SK-N-SH (cell line): ENCODE data around the gene NTSR1. TPM values are rescaled to one million over a fixed set of nuclear protein-coding genes. Genes with fewer than 3 reads are reported as not detected.

ENCODE experiments used
- CTCF ChIA-PET: fragments of 300-600, 350-600 bp; formaldehyde crosslinking; extraction: SDS; loops from one replicate; lab custom pipeline; 2021; lab: Yijun Ruan, JAX
- POLR2A ChIA-PET: fragments of 350-600 bp; sonication (Branson Sonifier 250); formaldehyde crosslinking; extraction: SDS; loops from one replicate; lab custom pipeline; 2020; ENCODE audit warnings: antibody characterized with exemption, inconsistent platforms; lab: Yijun Ruan, JAX
- DNase-seq: peaks from one replicate; pipeline ENCODE4 v3.0.0; 2012
- H2AFZ ChIP-seq: fragments of 200-600 bp; sonication (generic); 2 replicates; pipeline ENCODE4 v1.8.1; 2016; ENCODE audit warnings: antibody characterized with exemption, mild to moderate bottlenecking, low read depth
- H3F3A ChIP-seq: fragments of 200-600 bp; sonication (generic); replicated peaks from 2 replicates; pipeline ENCODE3; 2016; ENCODE audit warnings: antibody characterized with exemption, mild to moderate bottlenecking; ENCODE audit not compliant: insufficient read depth
- H3K27ac ChIP-seq, 2 experiments: fragments of 200-500 bp in 1 of 2; fragments of 200-600 bp in 1 of 2; sonication (Bioruptor generic) in 1 of 2; sonication (generic), shearing (Covaris generic) in 1 of 2; 2 replicates each; pipeline versions ENCODE4 v1.5.1 to v1.6.1; 2014 to 2016; ENCODE audit warnings: low read depth in 2 of 2, inconsistent platforms in 1 of 2, low read length in 1 of 2, mild to moderate bottlenecking in 1 of 2, mixed read lengths in 1 of 2
- H3K27me3 ChIP-seq: fragments of 200-600 bp; sonication (generic), shearing (Covaris generic); 2 replicates; pipeline ENCODE4 v1.6.1; 2016; ENCODE audit warnings: mixed run types; ENCODE audit not compliant: insufficient read depth
- H3K36me3 ChIP-seq, 2 experiments: fragments of 200-500 bp in 1 of 2; fragments of 200-600 bp in 1 of 2; sonication (Bioruptor generic) in 1 of 2; sonication (generic) in 1 of 2; replicated peaks in 1 of 2; 2 replicates each; pipeline versions ENCODE3 to v1.5.1; 2014 to 2016; ENCODE audit warnings: low read length in 1 of 2, mild to moderate bottlenecking in 1 of 2; ENCODE audit not compliant: insufficient read depth in 2 of 2, control insufficient read depth in 1 of 2
- H3K4me1 ChIP-seq, 2 experiments: fragments of 200-500 bp in 1 of 2; fragments of 200-600 bp in 1 of 2; sonication (Bioruptor generic) in 1 of 2; sonication (generic), shearing (Covaris generic) in 1 of 2; 2 replicates each; pipeline versions ENCODE4 v1.5.1 to v1.6.1; 2014 to 2016; ENCODE audit warnings: low read depth in 1 of 2, low read length in 1 of 2, mixed run types in 1 of 2; ENCODE audit not compliant: insufficient read depth in 2 of 2, control insufficient read depth in 1 of 2
- H3K4me2 ChIP-seq: fragments of 200-600 bp; sonication (generic), shearing (Covaris generic); 2 replicates; pipeline ENCODE4 v1.6.1; 2017; ENCODE audit warnings: mixed run types
- H3K4me3 ChIP-seq, 2 experiments: fragments of 200-500 bp in 1 of 2; fragments of 200-600 bp in 1 of 2; sonication (Bioruptor generic) in 1 of 2; sonication (generic), shearing (Covaris generic) in 1 of 2; 2 replicates each; pipeline versions ENCODE4 v1.5.1 to v1.8.1; 2014 to 2016; ENCODE audit warnings: low read depth in 2 of 2, inconsistent platforms in 1 of 2, low read length in 1 of 2, mild to moderate bottlenecking in 1 of 2, mixed read lengths in 1 of 2, moderate library complexity in 1 of 2
- H3K79me2 ChIP-seq: fragments of 200-600 bp; sonication (generic); 2 replicates; pipeline ENCODE4 v1.8.1; 2017; ENCODE audit warnings: mild to moderate bottlenecking; ENCODE audit not compliant: insufficient read depth
- H3K9ac ChIP-seq: fragments of 200-600 bp; sonication (generic); 2 replicates; pipeline ENCODE4 v1.6.1; 2017; ENCODE audit warnings: mixed run types
- H3K9me2 ChIP-seq: fragments of 200-600 bp; sonication (generic); 2 replicates; pipeline ENCODE4 v1.6.1; 2017; ENCODE audit warnings: mixed run types
- H3K9me3 ChIP-seq: fragments of 200-600 bp; sonication (generic); 2 replicates; pipeline ENCODE4 v1.6.1; 2017; ENCODE audit warnings: mixed run types, mild to moderate bottlenecking, moderate library complexity
- H4K20me1 ChIP-seq: fragments of 200-600 bp; sonication (generic); 2 replicates; pipeline ENCODE4 v1.6.1; 2017; ENCODE audit warnings: mild to moderate bottlenecking, mixed run types; ENCODE audit not compliant: insufficient read depth
- CTCF ChIP-seq: fragments of 200-600 bp; sonication (generic); IDR thresholded peaks from 2 replicates; pipeline ENCODE4 v1.6.1; 2017; ENCODE audit warnings: antibody characterized with exemption, mild to moderate bottlenecking, moderate library complexity
- ELF1 ChIP-seq: IDR thresholded peaks from 2 replicates; pipeline ENCODE4 v1.4.0; 2012
- GATA2 ChIP-seq: sonication (generic); formaldehyde crosslinking; IDR thresholded peaks from 2 replicates; pipeline ENCODE4 v1.5.0; 2020; ENCODE audit warnings: mild to moderate bottlenecking, missing genetic modification reagents
- IRF3 ChIP-seq: fragments of 150-350 bp; IDR thresholded peaks from 2 replicates; pipeline ENCODE4 v1.6.1; 2016; ENCODE audit warnings: mild to moderate bottlenecking, low read depth, low read length
- JUND ChIP-seq: IDR thresholded peaks from 2 replicates; pipeline ENCODE4 v1.4.0; 2012
- RAD21 ChIP-seq: IDR thresholded peaks from 2 replicates; pipeline ENCODE4 v1.6.1; 2012; ENCODE audit warnings: mild to moderate bottlenecking, low read length
- RCOR1 ChIP-seq: fragments of 150-350 bp; IDR thresholded peaks from 2 replicates; pipeline ENCODE4 v1.6.1; 2017; ENCODE audit warnings: antibody characterized with exemption, low read length
- REST ChIP-seq: IDR thresholded peaks from 2 replicates; pipeline ENCODE4 v1.6.1; 2012; ENCODE audit warnings: mild to moderate bottlenecking, low read depth, low read length, moderate library complexity
- SMC3 ChIP-seq: IDR thresholded peaks from 2 replicates; pipeline ENCODE4 v1.6.1; 2012; ENCODE audit warnings: low read depth, low read length, improper control_type of control experiment
- YY1 ChIP-seq: IDR thresholded peaks from 2 replicates; pipeline ENCODE4 v1.4.0; 2012; ENCODE audit warnings: low read depth, mild to moderate bottlenecking
- WGBS: methylation state at CpG from one replicate; pipeline ENCODE4 v1.1.6; 2017; ENCODE audit warnings: low lambda C conversion rate; 5-methylcytosine and 5-hydroxymethylcytosine counted together
- polyA plus RNA-seq, 3 experiments: library from polyadenylated mRNA; depleted of rRNA; stranded (reverse); fragments of >200 nt; gene quantifications; 2 replicates each; pipeline ENCODE4 v1.2.3, GENCODE V29; 2012

Gene NTSR1
- polyA plus RNA-seq, 1 of the 3 experiments (the other 2 are of a cell fraction), result 8.2 TPM

GRCh38 chr20:62807444-62808210 is 99.0 kb downstream of the NTSR1 start:
- H3K9me3 ChIP-seq, result no peaks in the 10 kb centered on the region
- H3K9ac ChIP-seq, result no peak overlapping the region
- peaks cover 30% of the 10 kb centered on the region for H3K79me2 ChIP-seq
- no peak overlapping the region; a peak in 1 of 4 replicates for H3K27ac ChIP-seq
- ChIA-PET CTCF (interaction anchor here (0.5 to 5.2 kb wide), 29 partner anchors 8 to 439 kb away, joined by 3 to 34 read pairs (median 4); partner anchors contain the start of gene COL9A3), POLR2A (interaction anchor here (1.5 kb wide), 1 partner anchor 13 kb away, joined by 3 read pairs; no protein-coding TSS in a partner anchor)
- H3K36me3 ChIP-seq, result peaks cover 14 to 42% of the 10 kb centered on the region in 2 experiments
- H3K4me2 ChIP-seq, result 0 out of 2 replicates have a peak overlapping the region, but pooled peaks have one; percentile 35
- H4K20me1 ChIP-seq, result peaks cover 30% of the 10 kb centered on the region
- H3K9me2 ChIP-seq, result no peaks in the 10 kb centered on the region
- H3F3A ChIP-seq, result peaks cover 12% of the 10 kb centered on the region
- no peak for DNase-seq
- H3K4me1 ChIP-seq, result peaks cover 10 to 27% of the 10 kb centered on the region in 2 experiments; a peak in 2 of 4 replicates
- H3K4me3 ChIP-seq, result no peak overlapping the region
- H2AFZ ChIP-seq, result no peak overlapping the region
- TF ChIP-seq YY1, result no peak
- TF ChIP-seq, all 33 proteins: peak for 0
- no peaks in the 10 kb centered on the region for H3K27me3 ChIP-seq
- WGBS, result 88% methylated on average over 12 of the region's 23 CpGs

GRCh38 chr20:62808211-62808865 is 99.7 kb downstream of the NTSR1 start:
- H3K9me3 ChIP-seq, result no peaks in the 10 kb centered on the region
- H3K79me2 ChIP-seq, result peaks cover 30% of the 10 kb centered on the region
- H3K4me2 ChIP-seq, result 0 out of 2 replicates have a peak overlapping the region, but pooled peaks have one; percentile 35
- WGBS, result 31% methylated on average over 19 of the region's 21 CpGs
- POLR2A ChIA-PET, result interaction anchor here (1.5 kb wide), 1 partner anchor 14 kb away, joined by 3 read pairs; no protein-coding TSS in a partner anchor
- H3K4me3 ChIP-seq, result peak overlapping the region in 1 of 2 experiments; percentile 44; a peak in 1 of 4 replicates
- H2AFZ ChIP-seq, result no peak overlapping the region
- H3K9ac ChIP-seq, result no peak overlapping the region
- no peaks in the 10 kb centered on the region for H3K27me3 ChIP-seq
- peaks cover 14 to 45% of the 10 kb centered on the region in 2 experiments for H3K36me3 ChIP-seq
- peaks cover 8% of the 10 kb centered on the region for H3F3A ChIP-seq
- H4K20me1 ChIP-seq, result peaks cover 30% of the 10 kb centered on the region
- H3K9me2 ChIP-seq, result no peaks in the 10 kb centered on the region
- peak; percentile 93 for DNase-seq
- CTCF ChIA-PET, result interaction anchor here (0.6 to 5.2 kb wide), 33 partner anchors 8 to 426 kb away, joined by 3 to 34 read pairs (median 3); partner anchors contain the start of genes COL9A3 and SLCO4A1
- TF ChIP-seq YY1 (no peak), RAD21 (peak; percentile 74), GATA2 (CRISPR knock-in tag) (no peak), JUND (no peak), ELF1 (no peak), SMC3 (peak; percentile 56), CTCF (peak; percentile 93), REST (no peak), RCOR1 (no peak), IRF3 (no peak)
- no peak overlapping the region for H3K27ac ChIP-seq
- H3K4me1 ChIP-seq, result peaks cover 10 to 27% of the 10 kb centered on the region in 2 experiments; a peak in 2 of 4 replicates
